Renal cortical epithelial cell (primary cell): ENCODE measurements around the gene RABL6. TPM values are rescaled to one million over a fixed set of nuclear protein-coding genes. Genes with fewer than 3 reads are reported as not detected.
"Not testable (repeated sequence)": the region's sequence is repeated elsewhere in the genome, so short reads cannot be mapped to it uniquely, and the experiment has no call there.

Experiments used
- DNase-seq: peaks from one replicate; pipeline ENCODE4 v3.0.0-alpha.2; 2011; ENCODE audit warnings: low read depth
- total RNA-seq: library from RNA; depleted of rRNA; stranded (reverse); fragments of >200 nt; gene quantifications from 2 replicates; pipeline ENCODE4 v1.2.3, GENCODE V29; 2014

RABL6 gene
- total RNA-seq, 1 donor from 2014 or later, result 51.1 TPM

DNA sequence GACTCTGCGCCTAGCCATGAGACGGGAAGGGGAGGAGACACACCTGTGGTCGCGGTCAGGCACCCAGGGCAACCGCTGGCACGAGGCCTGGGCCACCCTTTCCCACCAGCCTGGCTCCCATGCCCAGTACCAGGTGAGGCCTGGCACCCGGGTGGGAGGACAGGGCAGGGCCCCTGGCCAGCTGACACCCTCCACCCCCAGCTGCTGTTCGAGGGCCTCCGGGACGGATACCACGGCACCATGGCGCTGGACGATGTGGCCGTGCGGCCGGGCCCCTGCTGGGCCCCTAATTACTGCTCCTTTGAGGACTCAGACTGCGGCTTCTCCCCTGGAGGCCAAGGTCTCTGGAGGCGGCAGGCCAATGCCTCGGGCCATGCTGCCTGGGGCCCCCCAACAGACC, 49.4 kb downstream of the RABL6 start:
- DNase-seq, result no peak

DNA sequence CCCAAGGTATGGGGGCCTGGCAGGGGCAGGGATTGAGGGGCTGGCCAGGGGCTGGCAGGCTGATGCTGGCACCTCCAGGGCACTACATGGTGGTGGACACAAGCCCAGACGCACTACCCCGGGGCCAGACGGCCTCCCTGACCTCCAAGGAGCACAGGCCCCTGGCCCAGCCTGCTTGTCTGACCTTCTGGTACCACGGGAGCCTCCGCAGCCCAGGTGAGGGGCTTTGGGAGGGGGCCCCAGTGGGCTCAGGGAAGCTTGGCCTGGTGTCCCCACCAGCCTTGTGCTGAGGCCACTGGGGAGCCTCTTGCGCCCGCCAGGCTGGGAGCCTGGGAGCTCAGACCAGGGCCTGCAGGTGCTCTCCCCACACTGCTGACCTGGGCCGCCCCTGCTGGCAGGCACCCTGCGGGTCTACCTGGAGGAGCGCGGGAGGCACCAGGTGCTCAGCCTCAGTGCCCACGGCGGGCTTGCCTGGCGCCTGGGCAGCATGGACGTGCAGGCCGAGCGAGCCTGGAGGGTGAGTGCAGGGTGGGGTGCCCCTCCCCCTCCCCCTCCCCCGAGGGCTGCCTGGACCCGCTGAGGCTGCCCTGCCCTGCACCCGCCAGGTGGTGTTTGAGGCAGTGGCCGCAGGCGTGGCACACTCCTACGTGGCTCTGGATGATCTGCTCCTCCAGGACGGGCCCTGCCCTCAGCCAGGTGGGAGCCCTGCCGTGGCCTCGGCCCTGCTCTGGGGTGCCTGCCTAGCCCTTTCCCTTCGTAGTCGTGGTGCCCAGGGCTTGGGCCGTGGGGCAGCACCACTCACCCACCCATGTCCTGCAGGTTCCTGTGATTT, 50.0 kb downstream of the RABL6 start:
- DNase-seq, result no peak

GRCh38 chr9:136858452-136858843, 50.7 kb downstream of the RABL6 start:
- DNase-seq, result no peak

- peak; percentile 23 for DNase-seq
Observed at GRCh38 chr9:136858844-136859757, 51.4 kb downstream of the RABL6 start.

DNA sequence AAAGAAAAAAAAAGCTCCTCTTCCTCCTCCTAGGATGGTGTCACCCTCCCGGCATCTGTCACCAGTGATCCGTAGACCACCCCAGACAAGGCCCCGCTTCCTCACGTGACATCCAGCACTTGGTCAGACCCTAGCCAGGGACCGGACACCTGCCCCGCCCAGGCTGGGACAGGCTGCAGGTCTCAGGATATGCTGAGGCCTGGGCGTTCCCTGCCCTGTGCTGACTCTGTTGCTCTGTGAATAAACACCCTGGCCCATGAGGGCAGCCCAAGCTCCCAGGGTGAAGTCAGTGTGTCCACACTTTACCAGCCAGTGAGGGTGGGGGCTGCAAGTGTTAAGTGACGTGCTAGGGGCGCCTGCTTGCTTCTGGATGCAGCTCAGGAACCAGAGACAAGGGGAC, 52.8 kb downstream of the RABL6 start:
- DNase-seq, result no peak

GRCh38 chr9:136860933-136861873, 53.5 kb downstream of the RABL6 start:
- no peak for DNase-seq

GRCh38 chr9:136861874-136862457, 54.2 kb downstream of the RABL6 start:
- no peak for DNase-seq

DNA sequence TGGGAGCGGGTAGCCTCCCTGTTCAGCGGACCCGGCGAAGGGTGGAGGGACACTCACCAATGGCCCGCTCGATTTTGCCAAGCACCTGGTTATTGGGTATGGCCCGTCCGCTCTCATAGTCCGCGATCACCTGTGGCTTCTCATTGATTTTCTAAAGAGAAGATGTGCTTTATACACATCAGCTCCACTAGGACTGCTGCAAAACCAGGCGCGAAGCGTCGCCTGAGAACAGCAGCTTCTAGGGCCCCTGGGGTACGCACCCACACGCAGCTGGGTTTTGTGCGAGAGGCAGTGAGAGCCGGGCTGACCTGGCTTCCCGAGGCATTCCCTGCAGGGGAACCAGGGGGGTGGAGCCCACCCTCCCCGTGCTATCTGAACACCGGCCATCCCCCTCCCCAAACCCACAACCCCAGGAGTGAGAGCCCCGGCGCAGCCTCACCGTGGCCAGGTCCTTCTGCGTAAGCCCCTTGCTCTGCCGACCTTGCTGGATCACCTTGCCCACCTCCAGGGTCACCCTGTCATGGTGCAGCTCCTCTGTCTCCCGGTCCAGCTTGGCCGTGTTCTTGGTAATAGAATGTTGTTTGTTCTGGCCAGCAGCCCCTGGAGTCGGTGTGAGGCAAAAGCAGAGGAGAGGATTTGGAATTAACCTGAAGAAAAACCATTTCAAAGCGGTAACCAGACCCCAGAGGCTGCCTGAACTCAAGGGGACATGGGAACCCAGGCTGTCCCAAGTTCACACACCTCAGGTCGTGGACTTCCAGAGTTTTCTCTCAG, 55.3 kb downstream of the RABL6 start:
- no peak for DNase-seq

GRCh38 chr9:136863623-136864273, 56.0 kb downstream of the RABL6 start:
- DNase-seq, result no peak

GRCh38 chr9:136865041-136865767, 57.5 kb downstream of the RABL6 start:
- no peak for DNase-seq

DNA sequence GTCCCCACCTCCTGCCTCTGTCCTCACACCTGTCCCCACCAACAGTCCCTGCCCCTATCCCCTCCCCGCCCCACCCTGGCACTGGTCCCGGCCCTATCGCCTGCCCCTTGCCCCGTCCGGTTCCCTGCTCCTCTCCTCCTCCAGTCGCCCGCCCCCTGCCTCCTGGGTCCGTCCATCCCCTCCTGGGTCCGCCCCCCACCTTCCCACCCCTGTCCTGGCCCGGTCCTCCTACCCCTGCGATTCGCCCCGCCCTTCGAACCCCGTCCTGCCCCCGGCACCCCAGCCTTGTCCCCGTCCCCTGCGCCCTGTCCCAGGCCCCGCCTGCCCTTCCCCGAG, 58.0 kb downstream of the RABL6 start:
- DNase-seq, result no peak

- DNase-seq, result not testable (repeated sequence)
Observed at GRCh38 chr9:136866898-136867421, 59.2 kb downstream of the RABL6 start.

GRCh38 chr9:136867480-136867879, 59.7 kb downstream of the RABL6 start:
- no peak for DNase-seq

- DNase-seq, result no peak
Observed at GRCh38 chr9:136867917-136868316, 60.2 kb downstream of the RABL6 start.

DNA sequence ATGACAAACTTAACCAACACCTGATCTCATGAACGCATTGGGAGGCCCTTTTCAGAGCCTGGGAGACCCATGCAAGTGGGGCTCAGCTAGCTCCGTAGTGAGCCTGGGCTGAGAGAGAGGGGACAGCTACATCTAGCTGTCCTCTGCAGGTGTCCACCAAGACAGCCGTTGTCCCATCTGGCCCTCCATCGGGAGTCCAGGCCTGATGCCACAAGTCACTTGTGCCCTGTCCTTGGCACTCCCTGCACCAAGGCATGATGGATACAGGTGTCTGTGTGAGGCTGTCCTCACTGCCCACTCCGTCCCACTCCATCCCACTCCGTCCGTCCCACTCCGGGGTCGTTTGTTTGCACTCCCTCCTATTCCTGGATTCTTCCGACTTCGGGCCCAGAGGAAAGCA, 60.9 kb downstream of the RABL6 start:
- no peak for DNase-seq

- not testable (repeated sequence) for DNase-seq
Observed at GRCh38 chr9:136869611-136870010, 61.9 kb downstream of the RABL6 start.

DNA sequence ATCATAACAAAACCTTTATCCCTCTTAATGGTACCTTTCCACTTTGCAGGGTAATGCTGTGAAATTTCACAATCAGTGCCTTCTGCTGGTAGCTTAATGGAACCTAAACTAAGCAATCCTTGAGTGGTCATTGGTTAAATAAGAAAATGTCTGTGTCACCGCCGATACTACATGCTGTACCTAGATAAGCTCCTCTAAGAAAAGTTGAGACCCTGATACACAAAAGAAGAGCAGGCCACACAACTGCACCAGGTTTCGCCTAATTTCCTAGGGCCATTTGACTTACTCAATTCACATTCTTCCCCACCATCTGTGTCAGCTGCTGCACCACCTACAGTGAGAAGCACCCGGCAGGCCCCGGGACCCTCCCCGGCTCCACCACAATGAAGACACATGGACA, 67.4 kb downstream of the RABL6 start:
- no peak for DNase-seq

GRCh38 chr9:136876476-136876875, 68.7 kb downstream of the RABL6 start:
- no peak for DNase-seq

- DNase-seq, result no peak
Observed at GRCh38 chr9:136880651-136881050, 72.9 kb downstream of the RABL6 start.
